Ectodermal cell (in vitro differentiated cells): ENCODE measurements around the gene RAB11FIP3.
"Not testable (repeated sequence)": the region's sequence is repeated elsewhere in the genome, so short reads cannot be mapped to it uniquely, and the experiment has no call there.

Experiments used
- H3K27ac ChIP-seq: 2 replicates; pipeline ENCODE4 v1.7.0; 2013; ENCODE audit warnings: mild to moderate bottlenecking, low read depth, low read length; ENCODE audit not compliant: insufficient read depth, poor library complexity, severe bottlenecking
- H3K27me3 ChIP-seq: 2 replicates; pipeline ENCODE4 v1.7.0; 2013; ENCODE audit warnings: mild to moderate bottlenecking, low read length; ENCODE audit not compliant: insufficient read depth, control insufficient read depth, poor library complexity, severe bottlenecking
- H3K36me3 ChIP-seq: one replicate; pipeline ENCODE4 v1.7.0; 2013; ENCODE audit warnings: low read length; ENCODE audit not compliant: control insufficient read depth, insufficient read depth
- H3K4me1 ChIP-seq: one replicate; pipeline ENCODE4 v1.7.0; 2013; ENCODE audit warnings: low read length; ENCODE audit not compliant: control insufficient read depth, insufficient read depth
- H3K4me3 ChIP-seq: 2 replicates; pipeline ENCODE4 v1.7.0; 2013; ENCODE audit warnings: low read depth, low read length, control low read depth; ENCODE audit not compliant: insufficient read depth
- H3K9me3 ChIP-seq: 2 replicates; pipeline ENCODE4 v1.7.0; 2013; ENCODE audit warnings: mild to moderate bottlenecking, low read length, moderate library complexity; ENCODE audit not compliant: control insufficient read depth
- WGBS, 2 experiments: methylation state at CpG; one replicate each; pipeline ENCODE4 v1.1.7; 2013; ENCODE audit warnings: missing lambda C conversion rate in 2 of 2; 5-methylcytosine and 5-hydroxymethylcytosine counted together

Gene RAB11FIP3

GRCh38 chr16:507527-507926 is 82.1 kb downstream of the RAB11FIP3 start:
- not testable (repeated sequence) for H3K36me3 ChIP-seq, H3K4me1 ChIP-seq, H3K27me3 ChIP-seq, H3K4me3 ChIP-seq, H3K9me3 ChIP-seq, H3K27ac ChIP-seq
- WGBS, 2 experiments, result 93 to 94% methylated on average over 14 of the region's 14 CpGs

- H3K27me3 ChIP-seq, result no peaks in the 10 kb centered on the region
- no peaks in the 10 kb centered on the region for H3K9me3 ChIP-seq
- no peaks in the 10 kb centered on the region for H3K36me3 ChIP-seq
- H3K4me3 ChIP-seq, result no peak overlapping the region
- 93 to 94% methylated on average over 6 of the region's 6 CpGs for WGBS, 2 experiments
- no peak overlapping the region for H3K27ac ChIP-seq
- no peaks in the 10 kb centered on the region for H3K4me1 ChIP-seq
Measured at GRCh38 chr16:507996-508395, 82.5 kb downstream of the RAB11FIP3 start.

- no peaks in the 10 kb centered on the region for H3K4me1 ChIP-seq
- H3K4me3 ChIP-seq, result no peak overlapping the region
- no peaks in the 10 kb centered on the region for H3K9me3 ChIP-seq
- no peaks in the 10 kb centered on the region for H3K27me3 ChIP-seq
- H3K27ac ChIP-seq, result no peak overlapping the region
- 94 to 96% methylated on average over 18 of the region's 18 CpGs for WGBS, 2 experiments
- H3K36me3 ChIP-seq, result no peaks in the 10 kb centered on the region
Measured at GRCh38 chr16:508884-509736, 83.7 kb downstream of the RAB11FIP3 start.

- no peaks in the 10 kb centered on the region for H3K27me3 ChIP-seq
- 96 to 97% methylated on average over 35 of the region's 35 CpGs for WGBS, 2 experiments
- no peak overlapping the region for H3K4me3 ChIP-seq
- peaks cover 5% of the 10 kb centered on the region for H3K36me3 ChIP-seq
- H3K4me1 ChIP-seq, result no peaks in the 10 kb centered on the region
- no peaks in the 10 kb centered on the region for H3K9me3 ChIP-seq
- H3K27ac ChIP-seq, result no peak overlapping the region
Measured at GRCh38 chr16:510066-510825, 84.8 kb downstream of the RAB11FIP3 start.

GRCh38 chr16:512802-513201 is 87.4 kb downstream of the RAB11FIP3 start:
- Histone ChIP-seq H3K4me3 (no peak overlapping the region), H3K27me3 (no peaks in the 10 kb centered on the region), H3K27ac (no peak overlapping the region), H3K36me3 (peaks cover 8% of the 10 kb centered on the region), H3K9me3 (no peaks in the 10 kb centered on the region), H3K4me1 (no peaks in the 10 kb centered on the region)
- 94 to 98% methylated on average over 6 of the region's 6 CpGs for WGBS, 2 experiments

GRCh38 chr16:513950-514349 is 88.5 kb downstream of the RAB11FIP3 start:
- H3K27ac ChIP-seq, result no peak overlapping the region
- 93 to 94% methylated on average over 10 of the region's 10 CpGs for WGBS, 2 experiments
- H3K9me3 ChIP-seq, result no peaks in the 10 kb centered on the region
- no peaks in the 10 kb centered on the region for H3K4me1 ChIP-seq
- peaks cover 8% of the 10 kb centered on the region for H3K36me3 ChIP-seq
- no peaks in the 10 kb centered on the region for H3K27me3 ChIP-seq
- H3K4me3 ChIP-seq, result no peak overlapping the region

- Histone ChIP-seq H3K9me3 (no peaks in the 10 kb centered on the region), H3K27ac (no peak overlapping the region), H3K4me3 (no peak overlapping the region), H3K36me3 (peaks cover 8% of the 10 kb centered on the region), H3K27me3 (no peaks in the 10 kb centered on the region), H3K4me1 (no peaks in the 10 kb centered on the region)
- 95% methylated on average over 45 of the region's 45 CpGs for WGBS, 2 experiments
Measured at GRCh38 chr16:515175-515938, 89.9 kb downstream of the RAB11FIP3 start.

- H3K27me3 ChIP-seq, result no peaks in the 10 kb centered on the region
- no peaks in the 10 kb centered on the region for H3K9me3 ChIP-seq
- H3K4me1 ChIP-seq, result no peaks in the 10 kb centered on the region
- WGBS, 2 experiments, result 97 to 98% methylated on average over 11 of the region's 11 CpGs
- no peak overlapping the region for H3K4me3 ChIP-seq
- H3K36me3 ChIP-seq, result peaks cover 11% of the 10 kb centered on the region
- no peak overlapping the region for H3K27ac ChIP-seq
Measured at GRCh38 chr16:515939-516226, 90.4 kb downstream of the RAB11FIP3 start.

GRCh38 chr16:516301-516700 is 90.9 kb downstream of the RAB11FIP3 start:
- WGBS, 2 experiments, result 95 to 97% methylated on average over 8 of the region's 8 CpGs
- Histone ChIP-seq H3K36me3 (peaks cover 11% of the 10 kb centered on the region), H3K27ac (no peak overlapping the region), H3K9me3 (no peaks in the 10 kb centered on the region), H3K27me3 (no peaks in the 10 kb centered on the region), H3K4me1 (no peaks in the 10 kb centered on the region), H3K4me3 (no peak overlapping the region)

- H3K4me3 ChIP-seq, result no peak overlapping the region
- H3K27me3 ChIP-seq, result no peaks in the 10 kb centered on the region
- H3K27ac ChIP-seq, result no peak overlapping the region
- no peaks in the 10 kb centered on the region for H3K9me3 ChIP-seq
- 95% methylated on average over 9 of the region's 9 CpGs for WGBS, 2 experiments
- peaks cover 11% of the 10 kb centered on the region for H3K36me3 ChIP-seq
- no peaks in the 10 kb centered on the region for H3K4me1 ChIP-seq
Measured at GRCh38 chr16:518858-519257, 93.4 kb downstream of the RAB11FIP3 start.
